HG02610 (cell line): ENCODE measurements around the gene FAP.
A peak's percentile ranks its signal among the peaks of the same experiment; 100 is the strongest.

Experiments
- ATAC-seq: cut with Tn5 transposase; IDR thresholded peaks from one replicate; pipeline ENCODE4 v1.9.1; 2021; ENCODE audit warnings: mild to moderate bottlenecking, moderate library complexity; ENCODE audit not compliant: unreplicated experiment

FAP gene

GRCh38 chr2:162242586-162243280, 512 bp downstream of the FAP start:
- no peak for ATAC-seq

- ATAC-seq, result no peak
These were observed 1.7 kb downstream of the FAP start for GRCh38 chr2:162241571-162241970.

GRCh38 chr2:162234620-162235462, 8.4 kb downstream of the FAP start:
- no peak for ATAC-seq

GRCh38 chr2:162233197-162233596, 10.0 kb downstream of the FAP start:
- ATAC-seq, result no peak

GRCh38 chr2:162232671-162233070, 10.6 kb downstream of the FAP start:
- no peak for ATAC-seq

- ATAC-seq, result no peak
These were observed 11.2 kb downstream of the FAP start for GRCh38 chr2:162232027-162232426.

GRCh38 chr2:162230761-162231160, 12.5 kb downstream of the FAP start:
- no peak for ATAC-seq

GRCh38 chr2:162226836-162227235, 16.4 kb downstream of the FAP start:
- no peak for ATAC-seq

GRCh38 chr2:162221064-162221463, 22.2 kb downstream of the FAP start:
- ATAC-seq, result peak; percentile 95

- ATAC-seq, result no peak
These were observed 22.9 kb downstream of the FAP start for GRCh38 chr2:162220368-162220767.

- ATAC-seq, result no peak
These were observed 23.8 kb downstream of the FAP start for GRCh38 chr2:162219426-162219825.

- ATAC-seq, result no peak
These were observed 25.6 kb downstream of the FAP start for GRCh38 chr2:162217598-162217997.

- no peak for ATAC-seq
These were observed 28.1 kb downstream of the FAP start for GRCh38 chr2:162215162-162215561.

- no peak for ATAC-seq
These were observed 30.9 kb downstream of the FAP start for GRCh38 chr2:162212366-162212765.

GRCh38 chr2:162211732-162212131, 31.5 kb downstream of the FAP start:
- ATAC-seq, result no peak

- ATAC-seq, result no peak
These were observed 32.9 kb downstream of the FAP start for GRCh38 chr2:162210385-162210784.

GRCh38 chr2:162202203-162202602, 41.0 kb downstream of the FAP start:
- no peak for ATAC-seq

GRCh38 chr2:162200636-162201035, 42.6 kb downstream of the FAP start:
- no peak for ATAC-seq

GRCh38 chr2:162199913-162200312, 43.3 kb downstream of the FAP start:
- no peak for ATAC-seq

GRCh38 chr2:162198239-162198638, 45.0 kb downstream of the FAP start:
- ATAC-seq, result no peak

- ATAC-seq, result no peak
These were observed 46.0 kb downstream of the FAP start for GRCh38 chr2:162197069-162197825.

GRCh38 chr2:162196638-162197037, 46.6 kb downstream of the FAP start:
- no peak for ATAC-seq
